SK-N-SH (cell line): Measurements from ENCODE around the gene PCDHGA11. TPM values are rescaled to one million over a fixed set of nuclear protein-coding genes. Genes with fewer than 3 reads are reported as not detected.

ENCODE experiments used
- EZH2phosphoT487 ChIP-seq: fragments of 200-600 bp; sonication (generic); IDR thresholded peaks from 2 replicates; pipeline ENCODE4 v1.6.1; 2017; ENCODE audit warnings: low read depth, mixed run types, mild to moderate bottlenecking, antibody characterized with exemption, moderate library complexity, borderline replicate concordance
- FOXJ3 ChIP-seq: sonication (generic); formaldehyde crosslinking; IDR thresholded peaks from 2 replicates; pipeline ENCODE4 v1.5.1; 2020; ENCODE audit warnings: mild to moderate bottlenecking, missing genetic modification reagents
- MXI1 ChIP-seq: IDR thresholded peaks from 2 replicates; pipeline ENCODE4 v1.6.1; 2012; ENCODE audit warnings: mild to moderate bottlenecking, low read depth, low read length, improper control_type of control experiment
- POLR2AphosphoS5 ChIP-seq: IDR thresholded peaks from 2 replicates; pipeline ENCODE4 v1.6.1; 2012; ENCODE audit warnings: low read depth, low read length
- USF1 ChIP-seq: IDR thresholded peaks from 2 replicates; pipeline ENCODE4 v1.4.0; 2012; ENCODE audit warnings: low read depth, borderline replicate concordance
- polyA plus RNA-seq, 3 experiments: library from polyadenylated mRNA; depleted of rRNA; stranded (reverse); fragments of >200 nt; gene quantifications; 2 replicates each; pipeline ENCODE4 v1.2.3, GENCODE V29; 2012

Gene PCDHGA11
- polyA plus RNA-seq, 1 of the 3 experiments (the other 2 are of a cell fraction) = 0.18 TPM

GRCh38 chr5:141465351-141465750, 44.5 kb downstream of the PCDHGA11 start (continued):
- no peak for TF ChIP-seq POLR2AphosphoS5
- no peak for TF ChIP-seq MXI1
- no peak for TF ChIP-seq EZH2phosphoT487
- TF ChIP-seq USF1 = no peak
- TF ChIP-seq FOXJ3 (CRISPR knock-in tag) = no peak

Other genes starting within 250 kb of the PCDHGA11 start
- 1.5 and 1.7 TPM in 2 replicates for gene PCDHB7, start 248.4 kb upstream of the PCDHGA11 start, polyA plus RNA-seq (2012; rRNA removed)
- gene PCDHB8, start 243.3 kb upstream of the PCDHGA11 start, polyA plus RNA-seq (2012; rRNA removed) = 3.0 and 3.4 TPM in 2 replicates
- 2.3 and 2.7 TPM in 2 replicates for gene PCDHB16, start 238.7 kb upstream of the PCDHGA11 start, polyA plus RNA-seq (2012; rRNA removed)
- gene PCDHB9, start 233.9 kb upstream of the PCDHGA11 start, polyA plus RNA-seq (2012; rRNA removed) = 1.4 and 2.4 TPM in 2 replicates
- gene PCDHB10, start 228.7 kb upstream of the PCDHGA11 start, polyA plus RNA-seq (2012; rRNA removed) = 1.4 and 1.5 TPM in 2 replicates
- 0.41 and 0.61 TPM in 2 replicates for gene PCDHB11, start 221.4 kb upstream of the PCDHGA11 start, polyA plus RNA-seq (2012; rRNA removed)
- gene PCDHB12, start 212.3 kb upstream of the PCDHGA11 start, polyA plus RNA-seq (2012; rRNA removed) = 1.9 and 2.0 TPM in 2 replicates
- 0.85 and 0.88 TPM in 2 replicates for gene PCDHB13, start 207.1 kb upstream of the PCDHGA11 start, polyA plus RNA-seq (2012; rRNA removed)
- 9.7 and 10.6 TPM in 2 replicates for gene PCDHB14, start 197.7 kb upstream of the PCDHGA11 start, polyA plus RNA-seq (2012; rRNA removed)
- 0.99 and 1.3 TPM in 2 replicates for gene PCDHB15, start 175.7 kb upstream of the PCDHGA11 start, polyA plus RNA-seq (2012; rRNA removed)
- gene SLC25A2, start 117.0 kb upstream of the PCDHGA11 start, polyA plus RNA-seq (2012; rRNA removed) = not detected in 2 replicates
- gene TAF7, start 100.3 kb upstream of the PCDHGA11 start, polyA plus RNA-seq (2012; rRNA removed) = 30.6 and 38.7 TPM in 2 replicates
- 1.2 and 1.6 TPM in 2 replicates for gene PCDHGA1, start 90.5 kb upstream of the PCDHGA11 start, polyA plus RNA-seq (2012; rRNA removed)
- gene PCDHGA2, start 82.3 kb upstream of the PCDHGA11 start, polyA plus RNA-seq (2012; rRNA removed) = 1.4 and 1.5 TPM in 2 replicates
- gene PCDHGA3, start 77.2 kb upstream of the PCDHGA11 start, polyA plus RNA-seq (2012; rRNA removed) = 0.33 and 0.45 TPM in 2 replicates
- gene PCDHGB1, start 71.0 kb upstream of the PCDHGA11 start, polyA plus RNA-seq (2012; rRNA removed) = 0.63 and 0.77 TPM in 2 replicates
- 1.8 and 2.2 TPM in 2 replicates for gene PCDHGA4, start 66.0 kb upstream of the PCDHGA11 start, polyA plus RNA-seq (2012; rRNA removed)
- gene PCDHGB2, start 61.1 kb upstream of the PCDHGA11 start, polyA plus RNA-seq (2012; rRNA removed) = 3.7 and 4.5 TPM in 2 replicates
- gene PCDHGA5, start 56.9 kb upstream of the PCDHGA11 start, polyA plus RNA-seq (2012; rRNA removed) = 0.57 and 0.71 TPM in 2 replicates
- gene PCDHGB3, start 50.8 kb upstream of the PCDHGA11 start, polyA plus RNA-seq (2012; rRNA removed) = 0.53 and 0.63 TPM in 2 replicates
- gene PCDHGA6, start 47.2 kb upstream of the PCDHGA11 start, polyA plus RNA-seq (2012; rRNA removed) = 1.4 TPM in 2 replicates
- gene PCDHGA7, start 38.3 kb upstream of the PCDHGA11 start, polyA plus RNA-seq (2012; rRNA removed) = 3.4 and 7.8 TPM in 2 replicates
- gene PCDHGB4, start 33.4 kb upstream of the PCDHGA11 start, polyA plus RNA-seq (2012; rRNA removed) = 0.37 and 0.64 TPM in 2 replicates
- 0.06 and 0.12 TPM in 2 replicates for gene PCDHGA8, start 28.4 kb upstream of the PCDHGA11 start, polyA plus RNA-seq (2012; rRNA removed)
- 0.08 and 0.15 TPM in 2 replicates for gene PCDHGB5, start 23.1 kb upstream of the PCDHGA11 start, polyA plus RNA-seq (2012; rRNA removed)
- gene PCDHGA9, start 18.3 kb upstream of the PCDHGA11 start, polyA plus RNA-seq (2012; rRNA removed) = 0.13 and 0.16 TPM in 2 replicates
- gene PCDHGB6, start 13.0 kb upstream of the PCDHGA11 start, polyA plus RNA-seq (2012; rRNA removed) = 0.13 and 0.18 TPM in 2 replicates
- 1.6 and 2.0 TPM in 2 replicates for gene PCDHGA10, start 8.1 kb upstream of the PCDHGA11 start, polyA plus RNA-seq (2012; rRNA removed)
- 14.2 and 19.1 TPM in 2 replicates for gene PCDHGB7, start 3.4 kb upstream of the PCDHGA11 start, polyA plus RNA-seq (2012; rRNA removed)
- 0.03 and 0.05 TPM in 2 replicates for gene PCDHGA12, start 9.5 kb downstream of the PCDHGA11 start, polyA plus RNA-seq (2012; rRNA removed)
- 55.8 and 97.0 TPM in 2 replicates for gene PCDHGC3, start 54.9 kb downstream of the PCDHGA11 start, polyA plus RNA-seq (2012; rRNA removed)
- 0.53 and 0.78 TPM in 2 replicates for gene PCDHGC4, start 64.0 kb downstream of the PCDHGA11 start, polyA plus RNA-seq (2012; rRNA removed)
- gene PCDHGC5, start 68.0 kb downstream of the PCDHGA11 start, polyA plus RNA-seq (2012; rRNA removed) = 1.9 and 2.0 TPM in 2 replicates
- 28.2 and 30.4 TPM in 2 replicates for gene DIAPH1, start 197.9 kb downstream of the PCDHGA11 start, polyA plus RNA-seq (2012; rRNA removed)
- 104 and 115 TPM in 2 replicates for gene HDAC3, start 215.8 kb downstream of the PCDHGA11 start, polyA plus RNA-seq (2012; rRNA removed)
- gene RELL2, start 215.9 kb downstream of the PCDHGA11 start, polyA plus RNA-seq (2012; rRNA removed) = 15.6 and 16.1 TPM in 2 replicates
- 49.2 and 58.3 TPM in 2 replicates for gene FCHSD1, start 230.4 kb downstream of the PCDHGA11 start, polyA plus RNA-seq (2012; rRNA removed)